SK-N-SH treated with all-trans-retinoic acid at 6 μM for 48 hours (cell line): ENCODE measurements around the gene EAF1.

Source experiments
- ARNTL ChIP-seq: fragments of 450-650 bp; formaldehyde crosslinking; IDR thresholded peaks from 2 replicates; pipeline ENCODE4 v1.5.0; 2020; ENCODE audit warnings: low read depth, mild to moderate bottlenecking, moderate library complexity, borderline replicate concordance
- CSDC2 ChIP-seq: fragments of 250-450 bp; sonication (Bioruptor Pico); IDR thresholded peaks from 2 replicates; pipeline ENCODE4 v1.5.0; 2020; ENCODE audit warnings: mild to moderate bottlenecking, moderate library complexity
- OSR1 ChIP-seq: fragments of 250-450 bp; sonication (Bioruptor Pico); IDR thresholded peaks from 2 replicates; pipeline ENCODE4 v1.8.0; 2022; ENCODE audit warnings: moderate library complexity, mild to moderate bottlenecking, inconsistent platforms
- PATZ1 ChIP-seq: fragments of 250-450 bp; sonication (Bioruptor Pico); IDR thresholded peaks from 2 replicates; pipeline ENCODE4 v1.8.0; 2020; ENCODE audit warnings: mild to moderate bottlenecking, moderate library complexity, borderline replicate concordance
- TCF4 ChIP-seq: fragments of 250-450 bp; sonication (Bioruptor Pico); IDR thresholded peaks from 2 replicates; pipeline ENCODE4 v1.8.0; 2021; ENCODE audit warnings: mild to moderate bottlenecking, moderate library complexity, borderline replicate concordance
- TOX ChIP-seq: fragments of 250-450 bp; sonication (Bioruptor Pico); IDR thresholded peaks from 2 replicates; pipeline ENCODE4 v1.8.0; 2021; ENCODE audit warnings: mild to moderate bottlenecking, moderate library complexity, borderline replicate concordance
- ZFP3 ChIP-seq: fragments of 250-450 bp; sonication (Bioruptor Pico); IDR thresholded peaks from 2 replicates; pipeline ENCODE4 v1.5.0; 2020; ENCODE audit warnings: mild to moderate bottlenecking, moderate library complexity

- TF ChIP-seq TOX (no peak), ZFP3 (no peak), TCF4 (no peak), OSR1 (no peak), CSDC2 (CRISPR knock-in tag) (no peak), PATZ1 (CRISPR knock-in tag) (no peak), ARNTL (no peak)
Observed at GRCh38 chr3:15390460-15390859, 36.9 kb upstream of the EAF1 start.
